ENCODE results near the gene TSC2.
"Not testable (repeated sequence)": the region's sequence is repeated elsewhere in the genome, so short reads cannot be mapped to it uniquely, and the experiment has no call there.

- TF ChIP-seq POLR2AphosphoS5, POLR2A, TAF1, SPI1, POU2F2 (IDR thresholded peaks at IDR 0.05; ENCODE audit: low read depth, low read length): not testable (repeated sequence)
Measured at GRCh38 chr16:2097689-2098088, 49.9 kb downstream of the TSC2 start.
